Stomach (tissue), 4 donors: Measurements from ENCODE around the gene ARHGAP33.

Experiments
- CTCF ChIP-seq, 7 experiments: fragments of 450-650 bp in 4 of 7; fragments of 200-600 bp in 3 of 7; sonication (generic) in 3 of 7; IDR thresholded peaks; one replicate each; pipeline ENCODE4 v1.5.1; 2016 to 2019; ENCODE audit warnings: antibody characterized with exemption in 7 of 7, control low read depth in 2 of 7, mild to moderate bottlenecking in 1 of 7
- POLR2A ChIP-seq, 4 donors: fragments of 450-650 bp; IDR thresholded peaks; one replicate each; pipeline ENCODE4 v1.6.1; 2016; ENCODE audit warnings: antibody characterized with exemption in 4 of 4, control low read depth in 2 of 4, mild to moderate bottlenecking in 1 of 4, moderate library complexity in 1 of 4
- POLR2AphosphoS5 ChIP-seq, 3 donors: sonication (generic); formaldehyde crosslinking; IDR thresholded peaks; one replicate each; pipeline ENCODE4 v1.6.1; 2016; ENCODE audit warnings: antibody characterized with exemption in 3 of 3

GRCh38 chr19:35786299-35787160 lies 11.2 kb downstream of the ARHGAP33 start:
- TF ChIP-seq CTCF (IDR thresholded peaks at IDR 0.05) (no peak), POLR2AphosphoS5 (IDR thresholded peaks at IDR 0.05) (no peak), POLR2A (IDR thresholded peaks at IDR 0.05) (no peak)
